Kidney (tissue), 14 donors: ENCODE data around the gene PGM2L1. TPM values are rescaled to one million over a fixed set of nuclear protein-coding genes. Genes with fewer than 3 reads are reported as not detected.
"Not testable (repeated sequence)": the region's sequence is repeated elsewhere in the genome, so short reads cannot be mapped to it uniquely, and the experiment has no call there.

Experiments used
- DNase-seq, 5 donors: peaks; one replicate each; pipeline ENCODE4 v3.0.0-alpha.2; 2013 to 2020
- FAIRE-seq: peaks from 2 replicates; lab custom pipeline; 2012; peaks lifted over from hg19 to GRCh38; lab: Jason Lieb, UNC
- H3K27ac ChIP-seq, 2 donors: one replicate each; pipeline ENCODE4 v1.7.0; 2013; ENCODE audit warnings: low read depth in 2 of 2, low read length in 2 of 2, inconsistent platforms in 1 of 2
- H3K27me3 ChIP-seq: one replicate; pipeline ENCODE4 v1.7.1; 2013; ENCODE audit warnings: low read length, inconsistent platforms; ENCODE audit not compliant: control insufficient read depth, insufficient read depth
- H3K36me3 ChIP-seq, 3 donors: one replicate each; pipeline versions ENCODE4 v1.7.0 to v1.7.1; 2013; ENCODE audit warnings: low read length in 3 of 3, control low read depth in 1 of 3, inconsistent platforms in 1 of 3; ENCODE audit not compliant: insufficient read depth in 3 of 3, control insufficient read depth in 2 of 3
- H3K4me1 ChIP-seq, 3 donors: one replicate each; pipeline versions ENCODE4 v1.7.0 to v1.7.1; 2013; ENCODE audit warnings: low read length in 3 of 3, inconsistent platforms in 1 of 3, low read depth in 1 of 3; ENCODE audit not compliant: control insufficient read depth in 2 of 3, insufficient read depth in 2 of 3
- H3K4me3 ChIP-seq, 3 donors: one replicate each; pipeline versions ENCODE4 v1.7.0 to v1.8.1; 2013; ENCODE audit warnings: low read length in 3 of 3, control low read depth in 1 of 3, inconsistent platforms in 1 of 3
- H3K9ac ChIP-seq, 3 donors: one replicate each; pipeline versions ENCODE4 v1.7.0 to v1.7.1; 2013; ENCODE audit warnings: low read length in 3 of 3, control low read depth in 1 of 3, inconsistent platforms in 1 of 3
- H3K9me3 ChIP-seq, 3 donors: one replicate each; pipeline versions ENCODE4 v1.7.0 to v1.7.1; 2013; ENCODE audit warnings: low read length in 3 of 3, control low read depth in 1 of 3, inconsistent platforms in 1 of 3; ENCODE audit not compliant: control insufficient read depth in 2 of 3, insufficient read depth in 1 of 3
- intact Hi-C: fragments of 100-400 bp; cut with DNase I; formaldehyde crosslinking; loops from one replicate; pipeline ENCODE4 v1.11.1; 2022
- polyA plus RNA-seq: library from polyadenylated mRNA; stranded (reverse); fragments of 350-450 nt; fragmentation: Illumina TruSeq; extraction: RNeasy Lipid Tissue Mini Kit (QIAGEN cat#74804); gene quantifications from one replicate; pipeline ENCODE4 v1.2.3, GENCODE V29; 2014; ENCODE audit warnings: low read depth, low replicate concordance; ENCODE audit not compliant: insufficient read depth
- total RNA-seq: library from RNA; stranded (reverse); fragmentation: NEBNext Ultra II Directional; extraction: Animal tissue kit (Norgen Biotek cat#: 25700); gene quantifications from one replicate; pipeline ENCODE4 v1.2.1, GENCODE V29; 2021
- TF ChIP-seq, protein P1 (sequence below): IDR thresholded peaks from 3 replicates; pipeline ENCODE4 v1.5.1; 2012; ENCODE audit warnings: mild to moderate bottlenecking, moderate library complexity, borderline replicate concordance; ENCODE audit not compliant: insufficient read depth; ENCODE audit errors: extremely low read depth
- donor health status: control.
- donor health status: control.
- donor health status: control.
- donor health status: control.
- donor health status: control.
- donor health status: DM: yes; HTN: yes; CAD: no.
- donor health status: Normal renal cell carcinoma (clear cell type).

PGM2L1 gene
- total and polyA plus RNA-seq, 2 donors from 2014 or later = 1.0 to 11.5 TPM

DNA sequence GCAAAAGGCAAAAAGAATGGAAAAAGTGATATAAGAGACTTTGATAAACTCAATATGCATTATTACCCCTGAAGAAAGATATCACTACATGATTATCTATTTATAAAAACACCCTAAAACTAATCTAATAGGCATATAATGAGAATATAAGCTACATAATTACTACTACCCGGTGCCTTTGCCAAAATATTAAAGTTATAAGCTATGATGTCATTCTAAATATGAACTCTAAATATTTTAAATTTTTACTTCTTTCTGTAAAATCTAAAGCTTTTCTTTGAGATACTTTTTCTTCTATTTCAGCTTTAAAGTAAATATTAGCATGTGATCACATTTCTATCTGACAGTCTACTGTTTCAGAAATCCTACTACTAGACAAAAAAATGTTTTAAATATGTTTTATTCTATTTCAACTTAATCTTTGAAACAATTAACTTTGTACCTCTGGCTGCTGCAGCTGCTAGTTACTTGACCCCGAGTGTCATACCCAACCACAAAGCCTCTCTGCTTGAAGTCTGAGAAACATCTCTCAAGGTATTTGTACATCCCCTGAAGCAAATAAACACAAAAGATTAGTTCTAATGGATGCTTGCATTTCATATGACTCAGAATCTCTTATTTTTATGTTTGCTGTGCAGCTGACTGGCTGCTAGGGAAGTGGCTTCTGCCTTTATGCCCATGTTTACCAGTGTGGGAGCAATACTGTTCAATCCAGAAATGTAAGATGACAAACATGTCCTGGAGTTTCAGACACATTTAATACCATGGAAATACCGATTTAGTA, 26.8 kb downstream of the PGM2L1 start:
- Histone ChIP-seq H3K4me3 (no peak overlapping the region), H3K36me3 (no peaks in the 10 kb centered on the region), H3K27me3 (no peaks in the 10 kb centered on the region), H3K9ac (no peak overlapping the region), H3K9me3 (no peaks in the 10 kb centered on the region), H3K27ac (no peak overlapping the region), H3K4me1 (peaks cover 0 to 2% (median 0%) of the 10 kb centered on the region in 3 donors)
- intact Hi-C loops = no loop called here
- FAIRE-seq (no peak), DNase-seq (no peak)
- TF ChIP-seq, protein P1, sequence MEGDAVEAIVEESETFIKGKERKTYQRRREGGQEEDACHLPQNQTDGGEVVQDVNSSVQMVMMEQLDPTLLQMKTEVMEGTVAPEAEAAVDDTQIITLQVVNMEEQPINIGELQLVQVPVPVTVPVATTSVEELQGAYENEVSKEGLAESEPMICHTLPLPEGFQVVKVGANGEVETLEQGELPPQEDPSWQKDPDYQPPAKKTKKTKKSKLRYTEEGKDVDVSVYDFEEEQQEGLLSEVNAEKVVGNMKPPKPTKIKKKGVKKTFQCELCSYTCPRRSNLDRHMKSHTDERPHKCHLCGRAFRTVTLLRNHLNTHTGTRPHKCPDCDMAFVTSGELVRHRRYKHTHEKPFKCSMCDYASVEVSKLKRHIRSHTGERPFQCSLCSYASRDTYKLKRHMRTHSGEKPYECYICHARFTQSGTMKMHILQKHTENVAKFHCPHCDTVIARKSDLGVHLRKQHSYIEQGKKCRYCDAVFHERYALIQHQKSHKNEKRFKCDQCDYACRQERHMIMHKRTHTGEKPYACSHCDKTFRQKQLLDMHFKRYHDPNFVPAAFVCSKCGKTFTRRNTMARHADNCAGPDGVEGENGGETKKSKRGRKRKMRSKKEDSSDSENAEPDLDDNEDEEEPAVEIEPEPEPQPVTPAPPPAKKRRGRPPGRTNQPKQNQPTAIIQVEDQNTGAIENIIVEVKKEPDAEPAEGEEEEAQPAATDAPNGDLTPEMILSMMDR = no peak

GRCh38 chr11:74370123-74370522, 28.1 kb downstream of the PGM2L1 start:
- intact Hi-C loops = no loop called here
- no peak overlapping the region for H3K27ac ChIP-seq
- no peaks in the 10 kb centered on the region for H3K36me3 ChIP-seq
- peaks cover 0 to 2% (median 0%) of the 10 kb centered on the region in 3 donors for H3K4me1 ChIP-seq
- FAIRE-seq = no peak
- H3K27me3 ChIP-seq = no peaks in the 10 kb centered on the region
- no peak overlapping the region for H3K4me3 ChIP-seq
- no peak for DNase-seq
- TF ChIP-seq, protein P1 = no peak
- no peaks in the 10 kb centered on the region for H3K9me3 ChIP-seq
- H3K9ac ChIP-seq = no peak overlapping the region

GRCh38 chr11:74367881-74368280, 30.4 kb downstream of the PGM2L1 start:
- Histone ChIP-seq H3K36me3 (no peaks in the 10 kb centered on the region), H3K27ac (no peak overlapping the region), H3K4me3 (no peak overlapping the region), H3K9ac (no peak overlapping the region), H3K9me3 (no peaks in the 10 kb centered on the region), H3K4me1 (peaks cover 0 to 2% (median 0%) of the 10 kb centered on the region in 3 donors), H3K27me3 (no peaks in the 10 kb centered on the region)
- TF ChIP-seq, protein P1 = no peak
- DNase-seq (no peak), FAIRE-seq (no peak)
- intact Hi-C loops = no loop called here

- no peaks in the 10 kb centered on the region for H3K36me3 ChIP-seq
- FAIRE-seq (no peak), DNase-seq (peak in 2 of 5 donors; percentile 3 to 16)
- intact Hi-C loops = no loop called here
- no peaks in the 10 kb centered on the region for H3K9me3 ChIP-seq
- H3K4me3 ChIP-seq = no peak overlapping the region
- no peaks in the 10 kb centered on the region for H3K27me3 ChIP-seq
- H3K9ac ChIP-seq = no peak overlapping the region
- no peak overlapping the region for H3K27ac ChIP-seq
- H3K4me1 ChIP-seq = peaks cover 0 to 2% (median 0%) of the 10 kb centered on the region in 3 donors
- TF ChIP-seq, protein P1 = no peak
Measured at GRCh38 chr11:74366576-74366975, 31.7 kb downstream of the PGM2L1 start.

- H3K9ac ChIP-seq, H3K9me3 ChIP-seq, H3K4me3 ChIP-seq, FAIRE-seq, H3K27me3 ChIP-seq, DNase-seq, H3K4me1 ChIP-seq, H3K36me3 ChIP-seq, H3K27ac ChIP-seq, intact Hi-C loops: not testable (repeated sequence)
Measured at GRCh38 chr11:74365805-74366204, 32.4 kb downstream of the PGM2L1 start.
